RPMI7951 (cell line): ENCODE results near the gene NOS3. TPM values are rescaled to one million over a fixed set of nuclear protein-coding genes. Genes with fewer than 3 reads are reported as not detected.

ENCODE experiments used
- DNase-seq: peaks from one replicate; pipeline ENCODE4 v3.0.0-alpha.2; 2012; ENCODE audit warnings: low read depth
- total RNA-seq: library from RNA; depleted of rRNA; stranded (reverse); fragments of >200 nt; shearing (Covaris generic); gene quantifications from 2 replicates; pipeline ENCODE4 v1.2.3, GENCODE V29; 2014; rRNA removed

The NOS3 gene
- 0.12 and 0.39 TPM in 2 replicates for total RNA-seq

- DNase-seq, result no peak
Observed at GRCh38 chr7:150990416-150991186, at the start of gene NOS3. Gene NOS3 (plus strand): TSS chr7:150991017. CDS start chr7:150993804, 2,787 bp downstream.

- DNase-seq, result no peak
Observed at GRCh38 chr7:150941351-150942000, 49.3 kb upstream of the NOS3 start.

DNA sequence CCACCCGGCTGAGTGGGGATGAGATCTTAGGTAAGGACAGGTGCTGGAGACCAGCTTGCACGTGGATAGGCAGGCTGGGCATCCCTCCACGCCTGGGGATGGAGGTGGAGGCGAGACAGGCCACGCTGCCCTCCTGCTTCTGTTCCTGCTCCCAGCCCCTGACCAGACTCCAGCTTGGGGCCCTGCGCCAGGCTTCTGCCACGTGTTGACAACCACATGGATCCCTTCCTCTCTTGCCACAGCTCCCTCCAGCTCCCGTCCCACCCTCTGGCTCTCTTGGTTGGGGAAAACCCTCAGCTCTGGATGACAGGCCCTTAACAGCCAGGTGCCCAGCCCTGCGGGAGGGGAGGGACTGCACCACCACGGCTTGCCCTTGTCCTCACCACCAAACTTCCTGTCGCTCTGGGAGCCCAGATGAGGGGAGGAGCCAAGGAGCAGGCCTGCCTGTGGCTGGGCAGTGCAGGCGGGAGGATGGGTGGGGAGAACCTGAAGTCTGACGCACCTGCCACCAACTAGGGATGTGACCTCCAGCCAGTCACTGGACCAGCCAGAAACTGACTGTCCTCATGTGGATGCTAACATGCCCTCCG, 48.7 kb upstream of the NOS3 start:
- DNase-seq, result peak; percentile 23

DNA sequence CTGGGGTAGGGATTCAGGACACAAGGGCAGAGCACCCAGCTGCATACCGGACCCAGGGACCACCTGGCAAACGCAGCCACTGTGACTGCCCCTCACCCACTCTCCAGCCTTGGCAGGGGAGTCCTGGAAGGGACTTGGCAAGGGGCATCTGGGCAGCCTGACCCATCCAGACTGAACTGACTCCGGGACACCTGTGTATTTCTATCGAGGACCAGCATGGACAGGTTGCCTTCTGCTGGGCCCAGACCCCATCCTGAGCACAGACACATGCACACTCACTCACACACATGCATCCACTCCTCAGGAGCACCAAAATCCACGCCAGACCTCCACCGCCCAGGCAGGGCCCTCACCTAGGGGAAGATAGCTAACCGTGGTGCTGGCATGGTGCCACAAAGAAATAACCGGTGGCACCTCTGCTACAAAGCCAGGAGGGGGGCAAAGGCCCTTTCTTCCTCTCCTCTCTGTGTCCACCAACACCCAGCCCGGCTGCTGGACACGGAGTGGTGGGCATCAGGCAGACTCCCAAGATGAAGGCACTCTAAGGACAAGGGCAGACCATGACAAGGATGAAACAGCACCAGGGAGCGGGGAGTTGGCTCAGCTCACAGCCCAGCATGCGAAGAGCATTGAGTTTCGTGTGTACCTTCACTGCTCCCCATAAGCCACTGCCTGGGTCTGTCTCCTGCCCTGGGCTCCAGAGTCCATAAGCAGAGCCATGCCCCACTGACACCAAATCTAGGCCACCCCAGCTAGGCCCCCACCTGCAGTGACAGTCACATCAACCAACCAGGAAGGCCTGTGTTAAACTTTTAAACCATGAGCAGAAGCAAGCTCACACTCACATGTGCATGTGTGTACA, 48.0 kb upstream of the NOS3 start:
- DNase-seq, result no peak

- no peak for DNase-seq
Observed at GRCh38 chr7:150943453-150943814, 47.4 kb upstream of the NOS3 start.

GRCh38 chr7:150944066-150945042, 46.5 kb upstream of the NOS3 start:
- DNase-seq, result no peak

- DNase-seq, result no peak
Observed at GRCh38 chr7:150945171-150945852, 45.5 kb upstream of the NOS3 start.

- no peak for DNase-seq
Observed at GRCh38 chr7:150945853-150946420, 44.9 kb upstream of the NOS3 start.

- no peak for DNase-seq
Observed at GRCh38 chr7:150946421-150947240, 44.2 kb upstream of the NOS3 start.

GRCh38 chr7:150947241-150947745, 43.5 kb upstream of the NOS3 start:
- no peak for DNase-seq

- no peak for DNase-seq
Observed at GRCh38 chr7:150947761-150948651, 42.8 kb upstream of the NOS3 start.

DNA sequence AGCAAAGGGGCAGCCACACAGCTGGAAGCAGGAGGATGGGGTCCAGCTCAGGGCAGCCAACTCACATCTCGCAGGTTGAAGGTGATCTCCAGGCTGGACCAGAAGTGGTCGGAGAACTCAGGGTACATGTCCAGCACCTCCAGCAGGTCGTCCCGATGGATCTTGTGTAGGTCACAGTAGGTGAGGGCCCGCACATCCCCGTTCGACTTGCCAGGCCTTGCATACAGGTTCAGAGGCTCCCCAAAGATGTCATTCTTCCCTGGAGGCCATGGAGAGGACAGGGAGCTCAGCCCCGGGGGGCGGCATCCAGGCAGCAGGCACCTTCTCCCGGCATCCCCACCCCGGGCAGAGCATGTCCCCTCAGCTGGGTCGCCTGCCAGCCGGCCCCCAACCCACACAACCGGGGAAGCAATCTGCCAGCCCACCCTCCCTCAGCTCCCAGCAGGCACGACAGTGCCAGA, 42.0 kb upstream of the NOS3 start:
- DNase-seq, result no peak

DNA sequence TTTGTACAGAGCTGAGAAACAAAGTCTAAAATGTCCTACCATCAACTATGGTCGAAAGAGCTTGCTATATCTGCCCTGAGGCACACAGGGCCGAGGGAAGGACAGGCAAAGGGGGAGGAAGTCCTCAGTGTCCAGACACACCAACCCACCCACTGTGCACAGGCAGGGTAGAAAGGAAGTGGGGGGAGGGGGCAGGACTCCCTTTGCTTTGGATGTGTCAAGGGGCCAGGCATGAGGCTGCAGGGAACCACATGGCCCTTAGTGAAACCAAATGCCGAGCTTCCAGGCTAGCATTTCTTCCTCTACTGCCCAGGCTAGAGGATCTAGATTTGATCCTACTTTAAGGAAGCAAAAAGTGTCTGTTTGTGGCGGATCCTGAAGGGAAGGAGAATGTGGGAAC, 41.3 kb upstream of the NOS3 start:
- no peak for DNase-seq

- no peak for DNase-seq
Observed at GRCh38 chr7:150949971-150950491, 40.8 kb upstream of the NOS3 start.

- no peak for DNase-seq
Observed at GRCh38 chr7:150950496-150951180, 40.2 kb upstream of the NOS3 start.

- no peak for DNase-seq
Observed at GRCh38 chr7:150951181-150951520, 39.7 kb upstream of the NOS3 start.

DNA sequence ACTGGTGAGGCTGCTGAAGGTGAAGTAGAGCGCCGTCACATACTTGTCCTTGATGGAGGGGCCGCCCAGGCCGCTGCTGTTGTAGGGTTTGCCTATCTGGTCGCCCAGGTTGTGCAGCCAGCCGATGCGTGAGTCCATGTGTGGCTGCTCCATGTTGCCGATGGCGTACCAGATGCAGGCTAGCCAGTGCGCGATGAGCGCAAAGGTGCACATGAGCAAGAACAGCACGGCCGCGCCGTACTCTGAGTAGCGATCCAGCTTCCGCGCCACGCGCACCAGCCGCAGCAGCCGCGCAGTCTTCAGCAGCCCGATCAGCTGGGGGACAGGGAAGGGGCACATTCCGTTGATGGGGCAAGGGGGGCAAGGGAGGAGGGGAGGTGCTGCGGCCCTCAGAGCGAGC, 39.3 kb upstream of the NOS3 start:
- DNase-seq, result no peak
